Measurements from ENCODE around the gene SMARCB1.
A peak's percentile ranks its signal among the peaks of the same experiment; 100 is the strongest.

Gene SMARCB1

DNA sequence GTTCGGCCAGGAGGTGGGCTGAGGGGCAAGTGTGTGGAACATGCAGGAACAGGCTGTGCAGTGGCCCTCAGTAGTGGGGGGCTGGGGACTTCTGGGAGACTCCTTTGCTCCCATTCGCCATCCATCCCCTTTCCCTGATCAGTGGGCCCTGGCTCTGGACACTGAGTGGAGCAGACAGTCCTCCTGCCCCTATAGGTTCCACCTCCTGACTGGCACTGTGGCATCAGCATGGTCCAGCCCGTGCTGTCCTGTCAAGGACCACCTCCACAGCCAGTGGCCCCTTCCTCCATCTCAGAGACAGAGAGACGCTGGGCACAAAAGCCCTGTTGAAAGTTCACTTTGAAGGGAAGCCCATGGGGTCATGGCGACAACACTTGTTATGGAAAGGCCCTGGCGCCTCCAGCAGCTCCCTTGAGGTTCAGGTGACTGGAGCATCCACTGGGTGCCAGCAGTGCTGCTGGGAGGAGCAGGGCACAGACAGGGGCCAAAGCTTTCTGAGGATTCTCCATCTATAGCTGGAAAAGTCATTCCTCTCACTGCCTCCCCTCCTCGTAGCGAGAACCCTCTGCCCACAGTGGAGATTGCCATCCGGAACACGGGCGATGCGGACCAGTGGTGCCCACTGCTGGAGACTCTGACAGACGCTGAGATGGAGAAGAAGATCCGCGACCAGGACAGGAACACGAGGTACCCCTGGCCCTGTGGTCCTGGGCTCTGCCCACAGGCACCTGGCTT, 46.4 kb downstream of the SMARCB1 start:
- no peak for DNase-seq

GRCh38 chr22:23833911-23834317, 47.1 kb downstream of the SMARCB1 start:
- DNase-seq = no peak

DNA sequence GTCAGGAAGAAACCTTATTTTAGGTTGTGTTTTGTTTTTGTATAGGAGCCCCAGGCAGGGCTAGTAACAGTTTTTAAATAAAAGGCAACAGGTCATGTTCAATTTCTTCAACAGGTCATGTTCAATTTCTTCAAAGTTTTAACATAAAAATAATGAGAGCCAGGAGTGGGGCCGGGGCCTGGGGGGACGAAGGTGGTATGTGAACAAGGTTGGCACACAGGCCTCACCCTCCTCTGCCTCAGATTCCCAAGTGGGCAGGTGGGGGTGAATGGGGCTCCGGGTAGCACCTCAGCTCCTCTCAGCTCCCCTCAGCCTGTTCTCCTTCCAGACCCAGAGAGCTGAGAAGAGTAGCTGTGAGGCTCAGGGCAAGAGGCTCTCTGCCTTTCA, 47.6 kb downstream of the SMARCB1 start:
- no peak for DNase-seq

DNA sequence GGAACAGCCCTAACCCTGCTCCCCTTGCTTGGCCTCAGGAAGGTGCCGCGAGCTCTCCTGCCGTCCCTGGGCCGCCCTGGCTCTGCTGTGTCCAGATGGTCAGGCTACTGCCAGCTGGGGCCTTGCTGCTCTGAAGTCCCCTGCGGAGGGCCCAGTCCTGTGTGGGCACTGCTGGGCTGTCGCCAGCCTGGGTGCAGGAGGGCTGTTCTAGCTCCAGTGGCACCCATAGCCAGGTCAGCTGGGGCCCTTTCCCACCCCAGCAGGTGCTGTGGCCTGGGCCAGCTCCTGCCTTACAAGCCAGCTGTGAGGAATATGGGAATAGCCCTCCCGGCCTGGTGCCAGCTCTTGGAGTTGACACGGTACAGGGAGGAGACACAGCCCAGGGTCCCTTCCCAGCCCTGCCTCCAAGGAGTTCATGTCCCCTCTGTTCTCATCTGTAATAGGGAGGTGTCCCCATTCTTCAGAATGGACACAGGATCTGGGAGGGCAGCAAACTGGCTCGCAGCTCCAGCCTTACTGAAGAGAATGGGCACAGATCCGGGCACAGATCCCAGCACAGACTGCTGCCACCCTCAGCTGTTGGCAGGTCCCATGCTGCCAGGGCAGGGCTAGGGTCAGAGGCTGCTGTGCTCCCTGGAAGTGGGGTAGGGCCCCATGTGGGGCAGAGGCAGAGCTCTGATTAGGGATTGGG, 48.2 kb downstream of the SMARCB1 start:
- DNase-seq = no peak

DNA sequence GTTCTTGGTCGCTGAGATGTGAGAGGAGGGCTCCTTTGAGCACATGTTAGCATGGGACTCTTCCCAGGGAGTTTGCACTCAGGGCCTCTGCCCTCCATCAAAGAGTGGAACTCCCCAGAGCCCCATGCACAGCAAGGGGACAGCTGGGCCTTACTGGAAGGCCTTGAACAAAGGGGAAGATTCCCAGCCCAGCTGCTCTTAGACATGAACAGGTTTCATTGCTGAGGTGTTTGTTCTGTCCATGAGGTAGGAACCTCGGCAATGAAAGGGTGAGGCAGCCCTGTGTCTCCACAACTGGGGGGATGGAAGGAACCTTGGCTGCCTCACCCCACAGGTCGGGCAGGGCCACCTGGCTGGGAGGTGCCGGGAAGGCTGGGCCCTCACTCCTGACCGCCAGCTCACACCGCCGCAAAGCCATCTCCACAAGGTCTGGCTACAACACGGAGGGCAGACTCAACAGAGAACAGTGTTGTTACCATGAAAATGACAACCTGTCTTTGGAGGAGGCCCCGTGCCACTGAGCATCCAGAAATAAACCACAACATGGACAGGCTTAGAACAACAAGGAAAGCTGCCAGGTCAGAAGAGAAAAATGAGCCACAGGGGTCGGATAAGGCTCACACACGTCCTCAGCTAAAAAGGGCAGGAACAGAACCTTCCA, 48.8 kb downstream of the SMARCB1 start:
- no peak for DNase-seq

- no peak for DNase-seq
Observed at GRCh38 chr22:23836281-23836680, 49.5 kb downstream of the SMARCB1 start.

DNA sequence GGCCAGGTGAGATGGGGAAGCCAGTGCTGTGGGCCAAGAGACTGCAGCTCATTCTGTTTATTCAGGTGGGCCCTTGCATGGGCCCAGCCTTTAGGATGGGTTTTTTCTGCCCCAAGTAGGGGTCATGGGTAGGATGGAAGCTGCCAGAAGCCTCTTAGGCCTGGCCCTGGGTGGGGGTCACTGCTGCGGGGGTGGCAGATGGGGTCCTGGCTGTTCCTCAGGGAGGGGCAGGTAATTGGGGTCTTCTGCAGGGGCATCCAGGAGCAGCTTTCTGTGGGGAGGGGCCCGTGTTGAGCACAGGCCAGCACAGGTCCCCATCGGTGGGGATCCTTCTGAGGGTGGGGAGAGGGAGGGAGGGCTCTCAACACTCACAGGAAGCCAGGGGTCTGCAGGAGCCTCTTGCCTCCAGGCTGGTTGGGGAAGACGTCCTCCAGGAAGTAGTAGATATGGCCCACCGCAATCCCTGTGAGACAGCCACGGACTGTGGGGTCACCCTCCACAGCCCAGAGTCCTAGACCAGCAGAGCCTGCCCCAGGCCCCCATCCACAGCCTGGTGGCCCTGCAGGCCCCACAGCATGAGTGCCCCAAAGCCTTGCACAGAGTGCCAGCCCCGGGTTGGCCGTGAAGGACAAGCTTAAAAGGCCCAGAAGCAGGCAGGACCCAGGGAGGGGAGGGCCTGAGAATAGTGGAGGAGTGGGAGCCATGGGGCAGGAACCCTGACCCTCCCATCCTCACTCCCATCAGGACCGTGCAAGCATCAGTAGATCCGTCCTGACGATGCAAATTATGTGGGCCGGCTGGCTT, 50.1 kb downstream of the SMARCB1 start:
- no peak for DNase-seq

DNA sequence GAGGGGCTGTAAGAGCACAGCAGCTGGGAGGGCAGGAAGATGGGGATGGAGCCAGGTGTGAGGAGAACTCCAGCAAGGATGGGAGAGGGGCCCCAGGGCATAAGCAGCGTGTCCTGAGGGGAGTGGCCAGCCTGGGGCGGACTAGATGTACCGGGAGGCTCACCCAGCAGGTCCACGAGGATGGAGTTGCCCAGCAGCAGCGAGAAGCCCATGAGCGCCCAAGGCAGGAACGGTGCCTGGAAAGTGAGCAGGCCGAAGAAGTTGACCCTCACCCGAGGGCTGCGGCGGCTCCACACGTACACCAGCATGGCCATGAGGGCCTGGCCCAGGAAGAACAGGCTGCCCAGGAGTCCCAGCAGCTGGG, 50.7 kb downstream of the SMARCB1 start:
- no peak for DNase-seq

DNA sequence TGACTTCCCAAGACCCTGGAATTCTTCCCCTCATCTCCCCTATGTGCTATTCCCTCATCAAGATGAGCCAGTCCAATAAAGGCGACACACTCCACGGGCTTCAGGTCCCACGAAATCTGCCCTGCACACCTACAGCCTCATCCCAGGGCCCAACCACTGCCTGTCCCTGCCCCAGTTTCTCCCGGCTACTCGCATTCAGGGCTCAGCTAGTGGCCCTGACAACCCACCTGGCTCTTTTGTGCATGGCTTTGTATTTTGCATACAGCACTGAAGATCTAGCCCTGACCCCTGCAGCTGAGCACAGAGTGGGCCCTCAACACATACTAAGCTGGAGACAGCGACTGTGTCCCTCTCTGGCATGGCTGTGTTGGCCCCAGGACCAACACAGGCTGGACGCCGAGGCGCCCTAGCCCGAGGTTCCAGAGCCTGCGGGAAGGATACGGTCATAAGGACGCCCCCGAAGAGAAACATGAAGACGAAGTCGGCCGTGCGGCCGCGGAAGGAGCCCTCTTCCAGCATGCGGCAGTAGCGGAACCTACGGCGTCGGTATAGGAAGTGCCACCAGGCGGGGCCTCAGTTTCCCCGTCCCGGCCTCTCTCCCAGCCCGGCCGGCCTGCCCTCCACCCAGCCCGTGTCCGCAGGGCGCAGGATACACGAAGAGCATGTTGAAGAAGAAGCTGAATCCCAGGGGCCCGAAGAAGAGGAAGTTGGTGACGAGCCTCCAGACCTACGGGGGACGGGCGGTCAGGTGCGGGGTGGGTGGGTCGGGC, 51.3 kb downstream of the SMARCB1 start:
- DNase-seq = no peak

DNA sequence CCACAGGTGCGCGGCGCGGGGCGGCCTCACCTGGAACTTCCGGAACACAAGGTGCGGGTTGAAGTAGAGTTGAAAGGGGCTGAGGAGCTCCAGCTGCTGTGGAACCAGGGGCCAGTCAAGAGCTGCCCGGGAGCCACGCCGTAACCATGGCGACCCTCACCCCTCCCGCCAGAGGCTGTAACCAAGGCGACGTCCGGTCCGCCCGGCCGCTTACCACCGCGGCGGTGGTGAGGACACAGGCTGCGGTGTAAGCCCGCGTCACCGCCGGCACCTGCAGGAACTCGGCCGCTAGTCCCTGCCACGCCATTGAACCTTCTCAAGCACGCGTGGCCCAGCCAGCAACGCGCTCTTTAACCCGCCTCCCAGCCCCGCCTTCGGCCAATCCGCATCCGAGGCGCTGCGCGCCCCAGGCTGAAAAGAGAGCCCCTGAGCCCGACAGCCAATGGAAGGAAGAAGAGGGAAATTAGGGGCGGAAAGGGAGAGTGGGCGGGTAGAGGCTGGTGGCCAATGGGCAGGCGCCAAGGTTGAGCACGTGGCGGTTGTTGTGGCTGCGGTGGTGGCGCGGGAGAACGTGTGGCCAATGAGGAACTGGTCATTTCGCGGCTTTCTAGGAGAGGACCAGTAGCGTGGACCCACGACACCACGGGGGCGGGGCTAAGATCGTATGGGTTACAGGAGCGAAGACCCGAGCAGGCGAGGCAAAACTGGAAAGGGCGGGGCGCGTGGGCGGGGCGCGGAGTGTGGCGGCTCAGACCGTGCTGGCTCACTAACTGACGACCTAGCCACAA, 52.1 kb downstream of the SMARCB1 start, which contains the start of gene DERL3:
Gene DERL3 (minus strand): TSS at position 326 of the 788 bp plus-strand sequence. CDS start 19 bp downstream, at position 307.
- peak; percentile 97 to 99 for DNase-seq

GRCh38 chr22:23840026-23840425, 53.3 kb downstream of the SMARCB1 start:
- DNase-seq = no peak

DNA sequence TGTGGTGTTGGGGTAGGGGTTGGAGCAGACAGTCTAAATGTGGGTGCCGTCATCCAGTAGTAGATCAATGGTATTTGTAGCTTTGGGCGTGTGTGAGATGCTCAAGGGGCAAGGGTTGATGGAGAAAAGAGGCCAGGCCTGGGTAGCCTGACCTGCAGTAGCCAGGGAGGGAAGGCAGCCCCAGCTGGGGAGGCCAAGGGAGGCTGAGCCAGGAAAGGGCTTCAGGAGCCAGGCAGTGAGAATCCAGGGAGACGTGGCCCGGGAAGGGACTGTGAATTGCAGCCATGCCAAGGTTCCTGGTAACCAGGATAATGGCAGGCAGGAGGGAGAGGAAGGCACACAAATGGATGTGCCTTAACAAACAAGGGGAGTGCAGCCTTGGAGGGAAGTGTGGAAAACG, 54.5 kb downstream of the SMARCB1 start:
- no peak for DNase-seq

GRCh38 chr22:23841736-23842445, 55.1 kb downstream of the SMARCB1 start:
- DNase-seq = no peak

- no peak for DNase-seq
Observed at GRCh38 chr22:23842599-23842998, 55.8 kb downstream of the SMARCB1 start.

DNA sequence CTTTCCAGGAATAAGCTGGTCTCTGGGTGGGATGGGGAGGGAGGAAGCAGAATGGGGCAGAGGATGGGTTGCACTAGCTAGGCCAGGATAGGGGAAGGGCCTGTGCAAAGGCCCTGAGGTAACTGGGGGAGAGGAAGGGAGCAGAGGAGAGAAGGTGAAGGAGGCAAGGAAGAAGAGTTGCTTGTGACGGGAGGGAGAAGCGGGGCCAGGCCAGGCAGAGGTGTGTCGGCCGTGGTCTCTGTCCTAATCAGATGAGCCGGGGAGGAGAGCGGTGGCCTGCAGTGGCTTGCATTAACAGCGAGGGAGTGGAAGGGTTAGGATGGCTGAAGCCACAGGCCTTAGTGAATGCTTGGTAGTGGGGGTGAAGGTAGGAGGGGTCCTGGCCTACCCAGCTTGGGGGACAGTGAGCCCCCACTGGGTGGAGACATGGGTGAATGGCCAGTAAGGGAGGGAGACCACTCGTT, 58.0 kb downstream of the SMARCB1 start:
- no peak for DNase-seq

- DNase-seq = no peak
Observed at GRCh38 chr22:23845265-23846080, 58.7 kb downstream of the SMARCB1 start.

- DNase-seq = no peak
Observed at GRCh38 chr22:23846081-23846469, 59.3 kb downstream of the SMARCB1 start.

GRCh38 chr22:23847310-23847920, 60.6 kb downstream of the SMARCB1 start:
- DNase-seq = no peak
